IPS DF 19.7 (cell line): Measurements from ENCODE around the gene DPP3.
"Not testable (repeated sequence)": the region's sequence is repeated elsewhere in the genome, so short reads cannot be mapped to it uniquely, and the experiment has no call there.

Experiments
- DNase-seq: peaks from one replicate; pipeline ENCODE4 v3.0.0-alpha.2; 2013; ENCODE audit warnings: low read depth, low spot score

DPP3 gene

DNA sequence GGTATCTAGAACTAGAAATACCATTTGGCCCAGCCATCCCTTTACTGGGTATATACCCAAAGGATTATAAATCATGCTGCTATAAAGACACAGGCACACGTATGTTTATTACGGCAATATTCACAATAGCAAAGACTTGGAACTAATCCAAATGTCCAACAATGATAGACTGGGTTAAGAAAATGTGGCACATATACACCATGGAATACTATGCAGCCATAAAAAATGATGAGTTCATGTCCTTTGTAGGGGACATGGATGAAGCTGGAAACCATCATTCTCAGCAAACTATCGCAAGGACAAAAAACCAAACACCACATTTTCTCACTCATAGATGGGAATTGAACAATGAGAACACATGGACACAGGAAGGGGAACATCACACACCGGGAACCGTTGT is 16.1 kb upstream of the DPP3 start:
- DNase-seq, result not testable (repeated sequence)

DNA sequence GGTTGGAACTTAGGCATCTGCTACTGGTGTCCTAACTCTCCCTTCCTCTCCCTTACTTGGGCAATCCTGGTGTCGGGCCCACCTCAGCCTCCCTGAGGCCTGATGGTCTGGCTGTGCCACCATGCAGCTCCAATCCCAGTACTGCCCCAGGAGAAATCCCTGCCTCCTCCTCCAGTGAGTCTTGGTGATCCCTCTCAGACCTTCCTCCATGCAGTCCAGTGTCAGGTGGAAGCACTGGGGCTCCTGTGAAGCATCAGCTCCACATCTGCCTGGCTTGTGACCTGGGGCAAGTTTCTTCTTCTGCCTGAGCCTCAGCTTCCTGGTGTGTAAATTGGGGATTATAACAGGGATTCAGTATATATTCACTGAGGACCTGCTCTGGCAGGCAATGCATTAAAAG is 15.3 kb upstream of the DPP3 start:
- no peak for DNase-seq

- DNase-seq, result no peak
Observed at GRCh38 chr11:66465373-66466224, 14.6 kb upstream of the DPP3 start.

- peak; percentile 50 for DNase-seq
Observed at GRCh38 chr11:66466225-66467033, 13.8 kb upstream of the DPP3 start, which contains the start of gene PELI3. Gene PELI3 (plus strand): TSS chr11:66466905. CDS start chr11:66468129, 1,224 bp downstream.

- no peak for DNase-seq
Observed at GRCh38 chr11:66467034-66467659, 13.1 kb upstream of the DPP3 start.

DNA sequence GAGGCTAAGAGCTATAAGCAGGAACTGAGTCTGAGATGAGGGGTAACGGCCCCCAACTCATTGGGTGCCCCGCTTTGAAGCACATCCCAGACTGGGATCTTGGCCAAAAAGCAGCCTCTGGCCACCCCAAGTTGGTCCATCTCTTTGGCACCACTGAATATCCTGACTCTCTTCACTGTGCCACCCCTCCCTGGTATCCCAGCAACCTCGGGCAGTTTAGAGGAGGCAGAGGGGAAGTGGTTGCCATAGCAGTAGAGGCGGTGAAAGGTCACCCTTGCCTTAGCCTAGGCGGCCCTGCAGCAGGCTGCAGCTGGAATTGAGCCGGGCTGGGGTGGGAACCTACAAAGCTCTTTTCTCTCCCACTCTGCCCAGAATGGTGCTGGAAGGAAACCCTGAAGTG is 12.5 kb upstream of the DPP3 start:
- DNase-seq, result no peak

- DNase-seq, result no peak
Observed at GRCh38 chr11:66468691-66469090, 11.5 kb upstream of the DPP3 start.

- no peak for DNase-seq
Observed at GRCh38 chr11:66469441-66469840, 10.8 kb upstream of the DPP3 start.

GRCh38 chr11:66470015-66470414 is 10.2 kb upstream of the DPP3 start:
- DNase-seq, result no peak

GRCh38 chr11:66471142-66471541 is 9.1 kb upstream of the DPP3 start:
- no peak for DNase-seq

GRCh38 chr11:66472054-66472453 is 8.2 kb upstream of the DPP3 start:
- DNase-seq, result no peak

- DNase-seq, result no peak
Observed at GRCh38 chr11:66473167-66473566, 7.1 kb upstream of the DPP3 start.

- no peak for DNase-seq
Observed at GRCh38 chr11:66473608-66474515, 6.4 kb upstream of the DPP3 start.

GRCh38 chr11:66475349-66476172 is 4.7 kb upstream of the DPP3 start:
- DNase-seq, result no peak

DNA sequence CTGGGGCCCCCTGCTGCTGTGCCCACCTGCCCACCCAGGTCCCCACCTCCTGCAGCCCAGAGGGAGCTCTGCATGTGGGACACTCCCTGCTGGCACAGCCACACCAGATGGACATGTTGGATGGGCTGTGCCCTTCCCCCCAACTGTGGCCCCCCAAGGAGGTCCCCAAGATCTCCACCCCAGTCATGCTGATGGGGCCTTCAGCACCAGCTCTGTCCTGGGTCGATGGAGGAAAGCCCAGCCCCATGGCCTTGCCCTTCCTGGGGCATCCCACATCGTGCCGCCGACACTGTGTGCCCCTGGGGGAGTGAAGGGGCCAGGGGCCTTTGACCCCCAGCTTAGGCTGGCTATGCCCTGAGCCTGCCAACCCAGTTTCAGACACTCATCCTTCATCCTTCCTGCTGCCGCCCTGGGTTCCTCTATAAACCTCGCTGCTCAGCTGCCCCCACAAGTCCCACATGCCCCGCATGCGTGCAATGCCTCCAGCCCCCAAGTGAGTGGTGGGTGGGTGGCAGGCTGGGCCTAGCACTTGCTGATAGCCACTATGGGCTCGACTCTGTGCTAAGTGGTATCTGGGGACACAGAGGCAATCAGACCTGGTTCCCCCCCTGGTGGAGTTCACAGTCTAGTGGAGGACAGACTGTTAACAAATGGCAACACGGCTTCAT is 3.9 kb upstream of the DPP3 start:
- no peak for DNase-seq

DNA sequence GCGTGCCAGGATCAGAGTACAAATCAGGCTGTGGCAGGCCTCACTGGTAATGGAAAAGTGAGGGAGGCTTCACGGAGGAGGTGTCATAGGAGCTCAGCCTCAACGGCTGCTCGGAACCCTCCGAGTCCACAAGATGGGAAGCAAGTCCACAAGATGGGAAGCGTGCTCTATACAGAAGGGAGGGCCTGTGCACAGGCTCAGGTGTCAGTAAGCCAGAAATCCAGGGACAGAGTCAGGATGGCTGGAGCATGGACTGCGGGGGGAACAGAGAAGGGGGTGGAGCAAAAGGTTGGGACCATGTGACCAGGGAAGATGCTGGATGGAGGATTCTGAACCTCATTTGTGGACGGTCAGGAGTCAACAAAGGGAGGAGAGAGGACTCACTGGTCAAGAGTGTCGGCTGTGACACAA is 3.4 kb upstream of the DPP3 start:
- no peak for DNase-seq

GRCh38 chr11:66477263-66478201 is 2.7 kb upstream of the DPP3 start:
- DNase-seq, result no peak

- DNase-seq, result no peak
Observed at GRCh38 chr11:66478729-66479393, 1.4 kb upstream of the DPP3 start.
